ENCODE results near the gene NRF1. TPM values are rescaled to one million over a fixed set of nuclear protein-coding genes. Genes with fewer than 3 reads are reported as not detected.

The NRF1 gene
- total RNA-seq, 1 donor from 2014 or later: 4.5 TPM

- DNase-seq (ENCODE audit: low spot score) (no peak), ATAC-seq (no peak)
These were observed 185.8 kb downstream of the NRF1 start for GRCh38 chr7:129797214-129797789.

GRCh38 chr7:129798616-129799349 lies 187.3 kb downstream of the NRF1 start:
- no peak for DNase-seq (ENCODE audit: low spot score)
- no peak for ATAC-seq

GRCh38 chr7:129799350-129799955 lies 187.9 kb downstream of the NRF1 start:
- ATAC-seq: no peak

GRCh38 chr7:129800901-129801300 lies 189.4 kb downstream of the NRF1 start:
- DNase-seq (ENCODE audit: low spot score) (no peak), ATAC-seq (no peak)

More at GRCh38 chr7:129799350-129799955, 187.9 kb downstream of the NRF1 start:
- DNase-seq (ENCODE audit: low spot score): no peak

GRCh38 chr7:129801882-129802281 lies 190.4 kb downstream of the NRF1 start:
- no peak for DNase-seq (ENCODE audit: low spot score)
- ATAC-seq: no peak

GRCh38 chr7:129803546-129804081 lies 192.1 kb downstream of the NRF1 start:
- no peak for ATAC-seq
- DNase-seq (ENCODE audit: low spot score): no peak

- DNase-seq (ENCODE audit: low spot score) (no peak), ATAC-seq (no peak)
These were observed 192.8 kb downstream of the NRF1 start for GRCh38 chr7:129804111-129804889.

- DNase-seq (ENCODE audit: low spot score) (no peak), ATAC-seq (no peak)
These were observed 193.6 kb downstream of the NRF1 start for GRCh38 chr7:129804890-129805719.

Other genes starting within 250 kb of the NRF1 start
- gene STRIP2, start 177.3 kb upstream of the NRF1 start, total RNA-seq: 0.96 TPM
- not detected for gene SMKR1, start 109.2 kb upstream of the NRF1 start, total RNA-seq

All from left lobe of liver (tissue), 2 donors.